ENCODE results near the gene ZNF613.

GRCh38 chr19:51915324-51915867, 11.9 kb upstream of the ZNF613 start:
- TF ChIP-seq POLR2AphosphoS5 (IDR thresholded peaks at IDR 0.05; ENCODE audit: insufficient read depth, low read depth, low read length), result no peak
- TF ChIP-seq POLR2A (IDR thresholded peaks at IDR 0.05; ENCODE audit: low read depth, low read length), result no peak
- TF ChIP-seq CTCF (IDR thresholded peaks at IDR 0.05; ENCODE audit: extremely low read depth in 1 of 2, insufficient read depth in 1 of 2, low read depth in 1 of 2, low read length in 2 of 2), result no peak
- TF ChIP-seq JUN (IDR thresholded peaks at IDR 0.05; ENCODE audit: borderline replicate concordance, insufficient read depth, insufficient read length, low read depth), result no peak
- TF ChIP-seq FOS (IDR thresholded peaks at IDR 0.05; ENCODE audit: borderline replicate concordance, insufficient read depth, low read length), result no peak
- TF ChIP-seq EZH2 (IDR thresholded peaks at IDR 0.05; ENCODE audit: borderline replicate concordance, low read depth, low read length, severe bottlenecking), result no peak
- no peak for TF ChIP-seq MAX (IDR thresholded peaks at IDR 0.05; ENCODE audit: insufficient read depth, insufficient read length)
- no peak for TF ChIP-seq MYC (IDR thresholded peaks at IDR 0.05; ENCODE audit: low read depth, low read length)
- TF ChIP-seq GATA2 (IDR thresholded peaks at IDR 0.05; ENCODE audit: insufficient read depth, insufficient read length, low read depth, low read length), result no peak

Data from endothelial cell of umbilical vein (primary cell).